Measurements from ENCODE around the gene NPDC1. TPM values are rescaled to one million over a fixed set of nuclear protein-coding genes. Genes with fewer than 3 reads are reported as not detected.

The NPDC1 gene
- total RNA-seq, 1 experiment from 2014 or later = 25.4 TPM

GRCh38 chr9:137035937-137036336 is 10.0 kb downstream of the NPDC1 start:
- no peaks in the 10 kb centered on the region for H3K9me2 ChIP-seq (replicated peaks; ENCODE audit: low read length)
- H3F3A ChIP-seq (ENCODE audit: low read length, unreplicated experiment) = no peaks in the 10 kb centered on the region
- H3K9me3 ChIP-seq (ENCODE audit: low read length) = no peaks in the 10 kb centered on the region
- DNase-seq (no peak), ATAC-seq (no peak)
- no peak overlapping the region for H3K4me3 ChIP-seq (ENCODE audit: low read length)
- no peaks in the 10 kb centered on the region for H3K36me3 ChIP-seq (ENCODE audit: low read depth, low read length)
- intact Hi-C loops (cut with micrococcal nuclease) = loop anchor here (1.0 to 5.0 kb wide), 2 partner anchors 88 to 249 kb away; no protein-coding TSS in a partner anchor
- no peaks in the 10 kb centered on the region for H3K79me2 ChIP-seq (ENCODE audit: low read length)
- H3K27ac ChIP-seq (ENCODE audit: low read length) = no peak overlapping the region
- POLR2A ChIA-PET (ENCODE audit: unreplicated experiment) = no interaction called here
- CTCF ChIA-PET = interaction anchor here (0.6 to 2.0 kb wide), 2 partner anchors 14 to 88 kb away, joined by 3 to 17 read pairs; no protein-coding TSS in a partner anchor
- TF ChIP-seq CTCF (conservative IDR thresholded peaks at IDR 0.05; ENCODE audit: low read depth, low read length) (no peak), EZH2phosphoT487 (IDR thresholded peaks at IDR 0.05; ENCODE audit: borderline replicate concordance, low read length) (no peak), EZH2 (IDR thresholded peaks at IDR 0.05; ENCODE audit: low read length, unreplicated experiment) (no peak)
- H3K9ac ChIP-seq (ENCODE audit: low read length) = no peak overlapping the region
- H3K4me1 ChIP-seq (ENCODE audit: insufficient read depth, low read length) = peaks cover 8% of the 10 kb centered on the region
- H2AFZ ChIP-seq (ENCODE audit: low read length) = no peak overlapping the region
- H3K4me2 ChIP-seq (ENCODE audit: low read length) = no peak overlapping the region
- H4K20me1 ChIP-seq (ENCODE audit: low read length) = no peaks in the 10 kb centered on the region
- no TSS peak for BruUV-seq (replicated peaks)
- no peaks in the 10 kb centered on the region for H3K27me3 ChIP-seq (ENCODE audit: low read length)

GRCh38 chr9:137035507-137035834 is 10.5 kb downstream of the NPDC1 start:
- H3K9me3 ChIP-seq (ENCODE audit: low read length) = no peaks in the 10 kb centered on the region
- H4K20me1 ChIP-seq (ENCODE audit: low read length) = no peaks in the 10 kb centered on the region
- CTCF ChIA-PET = interaction anchor here (0.5 to 2.0 kb wide), 5 partner anchors 11 to 87 kb away, joined by 3 to 17 read pairs (median 3); no protein-coding TSS in a partner anchor
- H2AFZ ChIP-seq (ENCODE audit: low read length) = no peak overlapping the region
- no peak overlapping the region for H3K4me3 ChIP-seq (ENCODE audit: low read length)
- H3K27ac ChIP-seq (ENCODE audit: low read length) = no peak overlapping the region
- intact Hi-C loops (cut with micrococcal nuclease) = loop anchor here (1.0 to 5.0 kb wide), 2 partner anchors 87 to 248 kb away; no protein-coding TSS in a partner anchor
- ATAC-seq (peak; percentile 19), DNase-seq (no peak)
- POLR2A ChIA-PET (ENCODE audit: unreplicated experiment) = no interaction called here
- peaks cover 8% of the 10 kb centered on the region for H3K4me1 ChIP-seq (ENCODE audit: insufficient read depth, low read length)
- no TSS peak for BruUV-seq (replicated peaks)
- TF ChIP-seq CTCF (conservative IDR thresholded peaks at IDR 0.05; ENCODE audit: low read depth, low read length) (peak; percentile 29; the same call in 1 of the 2 replicates), EZH2phosphoT487 (IDR thresholded peaks at IDR 0.05; ENCODE audit: borderline replicate concordance, low read length) (no peak)
- H3K9me2 ChIP-seq (replicated peaks; ENCODE audit: low read length) = no peaks in the 10 kb centered on the region
- H3K4me2 ChIP-seq (ENCODE audit: low read length) = peak overlapping the region; percentile 75; the same call in 1 of the 2 replicates
- H3K27me3 ChIP-seq (ENCODE audit: low read length) = no peaks in the 10 kb centered on the region
- no peaks in the 10 kb centered on the region for H3K79me2 ChIP-seq (ENCODE audit: low read length)
- H3K36me3 ChIP-seq (ENCODE audit: low read depth, low read length) = no peaks in the 10 kb centered on the region
- H3K9ac ChIP-seq (ENCODE audit: low read length) = no peak overlapping the region
- no peaks in the 10 kb centered on the region for H3F3A ChIP-seq (ENCODE audit: low read length, unreplicated experiment)

GRCh38 chr9:137034709-137035506 is 11.1 kb downstream of the NPDC1 start:
- CTCF ChIA-PET = interaction anchor here (0.5 to 2.0 kb wide), 8 partner anchors 12 to 180 kb away, joined by 3 to 17 read pairs (median 3); partner anchors contain the start of gene CLIC3
- Histone ChIP-seq H3K79me2 (ENCODE audit: low read length) (no peaks in the 10 kb centered on the region), H4K20me1 (ENCODE audit: low read length) (no peaks in the 10 kb centered on the region), H3K4me2 (ENCODE audit: low read length) (peak overlapping the region; percentile 75), H3K27me3 (ENCODE audit: low read length) (no peaks in the 10 kb centered on the region), H3K4me3 (ENCODE audit: low read length) (peak overlapping the region; percentile 57), H3K27ac (ENCODE audit: low read length) (no peak overlapping the region), H3K4me1 (ENCODE audit: insufficient read depth, low read length) (peaks cover 8% of the 10 kb centered on the region), H3K9me2 (replicated peaks; ENCODE audit: low read length) (no peaks in the 10 kb centered on the region), H3K9ac (ENCODE audit: low read length) (no peak overlapping the region), H3K36me3 (ENCODE audit: low read depth, low read length) (no peaks in the 10 kb centered on the region), H3F3A (ENCODE audit: low read length, unreplicated experiment) (no peaks in the 10 kb centered on the region), H2AFZ (ENCODE audit: low read length) (peak overlapping the region; percentile 72), H3K9me3 (ENCODE audit: low read length) (no peaks in the 10 kb centered on the region)
- no TSS peak for BruUV-seq (replicated peaks)
- POLR2A ChIA-PET (ENCODE audit: unreplicated experiment) = interaction anchor here (0.6 kb wide), 1 partner anchor 87 kb away, joined by 3 read pairs; no protein-coding TSS in a partner anchor
- peak; percentile 78 for DNase-seq
- ATAC-seq = peak; percentile 92
- intact Hi-C loops (cut with micrococcal nuclease) = loop anchor here (1.0 to 5.0 kb wide), 2 partner anchors 87 to 248 kb away; no protein-coding TSS in a partner anchor
- no peak for TF ChIP-seq EZH2phosphoT487 (IDR thresholded peaks at IDR 0.05; ENCODE audit: borderline replicate concordance, low read length)
- peak; percentile 83 for TF ChIP-seq CTCF (conservative IDR thresholded peaks at IDR 0.05; ENCODE audit: low read depth, low read length)
